RCC 7860 (cell line): ENCODE data around the gene PATE3.

Source experiments
- DNase-seq: peaks from one replicate; pipeline ENCODE4 v3.0.0-alpha.2; 2015; ENCODE audit warnings: low spot score
- FAIRE-seq: peaks from 2 replicates; lab custom pipeline; 2012; peaks lifted over from hg19 to GRCh38; lab: Jason Lieb, UNC

PATE3 gene

GRCh38 chr11:125787827-125788226 lies at the start of gene PATE3:
Gene PATE3, plus strand, starts transcription at chr11:125788127. Its CDS starts 25 bp downstream, at chr11:125788152.
- DNase-seq, result no peak
- FAIRE-seq, result no peak

- FAIRE-seq (no peak), DNase-seq (no peak)
These were observed 47.3 kb upstream of the PATE3 start for GRCh38 chr11:125740617-125741016.

GRCh38 chr11:125743681-125744080 lies 44.2 kb upstream of the PATE3 start:
- no peak for DNase-seq
- FAIRE-seq, result no peak

GRCh38 chr11:125745979-125746378 lies 41.9 kb upstream of the PATE3 start, which contains the start of gene PATE1:
Gene PATE1, plus strand, starts transcription at chr11:125746279. Its CDS starts 26 bp downstream, at chr11:125746305.
- FAIRE-seq (no peak), DNase-seq (no peak)

GRCh38 chr11:125750629-125751028 lies 37.3 kb upstream of the PATE3 start:
- DNase-seq (no peak), FAIRE-seq (no peak)

- FAIRE-seq, result no peak
- no peak for DNase-seq
These were observed 31.9 kb upstream of the PATE3 start for GRCh38 chr11:125756050-125756449.

- no peak for DNase-seq
- no peak for FAIRE-seq
These were observed 25.5 kb upstream of the PATE3 start for GRCh38 chr11:125762445-125762844.

GRCh38 chr11:125763483-125763882 lies 24.4 kb upstream of the PATE3 start:
- DNase-seq (no peak), FAIRE-seq (no peak)

- no peak for FAIRE-seq
- no peak for DNase-seq
These were observed 21.7 kb upstream of the PATE3 start for GRCh38 chr11:125766251-125766650.

GRCh38 chr11:125768336-125769046 lies 19.4 kb upstream of the PATE3 start:
- DNase-seq, result no peak
- FAIRE-seq, result no peak

GRCh38 chr11:125770583-125770982 lies 17.3 kb upstream of the PATE3 start:
- no peak for DNase-seq
- no peak for FAIRE-seq

GRCh38 chr11:125772834-125773505 lies 15.0 kb upstream of the PATE3 start:
- FAIRE-seq (no peak), DNase-seq (no peak)

- FAIRE-seq (no peak), DNase-seq (no peak)
These were observed 14.4 kb upstream of the PATE3 start for GRCh38 chr11:125773516-125773915.

- FAIRE-seq (no peak), DNase-seq (no peak)
These were observed 10.6 kb upstream of the PATE3 start for GRCh38 chr11:125777309-125777708.

- no peak for FAIRE-seq
- no peak for DNase-seq
These were observed 9.2 kb upstream of the PATE3 start, which contains the start of gene PATE2 for GRCh38 chr11:125778728-125779127. Gene PATE2, minus strand, starts transcription at chr11:125778828. Its CDS starts 55 bp downstream, at chr11:125778773.

GRCh38 chr11:125784678-125785077 lies 3.2 kb upstream of the PATE3 start:
- DNase-seq (no peak), FAIRE-seq (no peak)

- DNase-seq (no peak), FAIRE-seq (no peak)
These were observed 2.9 kb downstream of the PATE3 start for GRCh38 chr11:125790825-125791224.

- FAIRE-seq (no peak), DNase-seq (no peak)
These were observed 9.7 kb downstream of the PATE3 start for GRCh38 chr11:125797641-125798040.

- no peak for DNase-seq
These were observed 11.9 kb downstream of the PATE3 start for GRCh38 chr11:125799808-125800207.

GRCh38 chr11:125802387-125802786 lies 14.5 kb downstream of the PATE3 start:
- FAIRE-seq (no peak), DNase-seq (no peak)

More at GRCh38 chr11:125799808-125800207, 11.9 kb downstream of the PATE3 start:
- FAIRE-seq, result no peak

GRCh38 chr11:125807909-125808308 lies 20.0 kb downstream of the PATE3 start:
- DNase-seq, result no peak
- no peak for FAIRE-seq

GRCh38 chr11:125833016-125833415 lies 45.1 kb downstream of the PATE3 start, which contains the start of gene PATE4:
Gene PATE4, plus strand, starts transcription at chr11:125833316. Its CDS starts 44 bp downstream, at chr11:125833360.
- DNase-seq (no peak), FAIRE-seq (no peak)
